HEK293 (cell line): Measurements from ENCODE around the gene KPNA6.

Experiments
- CTCF ChIP-seq: fragments of 450-650 bp; formaldehyde crosslinking; IDR thresholded peaks from 2 replicates; pipeline ENCODE4 v1.5.1; 2016; ENCODE audit warnings: missing biosample characterization, missing genetic modification characterization
- SP3 ChIP-seq: fragments of 450-650 bp; formaldehyde crosslinking; IDR thresholded peaks from 2 replicates; pipeline ENCODE4 v1.5.1; 2016; ENCODE audit warnings: missing biosample characterization, missing genetic modification characterization
- ZNF175 ChIP-seq: fragments of 450-650 bp; formaldehyde crosslinking; IDR thresholded peaks from 2 replicates; pipeline ENCODE4 v1.5.1; 2016; ENCODE audit warnings: missing biosample characterization, missing genetic modification characterization
- ZNF510 ChIP-seq: fragments of 450-650 bp; formaldehyde crosslinking; IDR thresholded peaks from 2 replicates; pipeline ENCODE4 v1.5.1; 2018; ENCODE audit warnings: mild to moderate bottlenecking, missing genetic modification characterization, missing biosample characterization; ENCODE audit not compliant: insufficient replicate concordance

GRCh38 chr1:32221581-32221979, 113.7 kb downstream of the KPNA6 start:
- TF ChIP-seq CTCF (no peak), ZNF510 (tag by site-specific recombination) (no peak), SP3 (tag by site-specific recombination) (no peak), ZNF175 (no peak)
